Measurements from ENCODE around the gene GTF2F1. TPM values are rescaled to one million over a fixed set of nuclear protein-coding genes. Genes with fewer than 3 reads are reported as not detected.

GTF2F1 gene
- total RNA-seq, 6 experiments from 2014 or later: 70.4 to 75.1 (median 71.4) TPM

DNA sequence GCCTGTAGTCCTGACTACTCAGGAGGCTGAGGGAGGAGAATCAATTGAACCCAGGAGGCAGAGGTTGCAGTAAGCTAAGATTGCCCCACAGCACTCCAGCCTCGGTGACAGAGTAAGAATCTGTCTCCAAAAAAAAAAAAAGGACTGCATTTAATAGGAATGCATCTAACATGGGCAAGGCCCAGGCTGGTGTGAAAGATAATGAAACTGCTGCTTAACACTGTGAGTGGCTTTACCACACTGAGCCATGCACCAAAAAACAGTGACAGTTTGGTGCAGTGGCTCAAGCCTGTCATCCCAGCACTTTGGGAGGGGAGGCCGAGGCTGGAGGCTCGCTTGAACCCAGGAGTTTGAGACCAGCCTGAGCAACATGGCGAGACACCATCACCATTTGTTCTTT, 8.6 kb downstream of the GTF2F1 start:
- DNase-seq: no peak
- Mint-ChIP-seq H3K4me3 (no peak overlapping the region), H3K4me1 (ENCODE audit: low read depth) (no peaks in the 10 kb centered on the region), H3K36me3 (ENCODE audit: low read depth) (peaks cover 28% of the 10 kb centered on the region), H3K9me3 (no peaks in the 10 kb centered on the region), H3K27ac (no peak overlapping the region), H3K27me3 (ENCODE audit: insufficient read depth) (no peaks in the 10 kb centered on the region; the same call in 1 of the 2 replicates)
- TF ChIP-seq, protein P1, sequence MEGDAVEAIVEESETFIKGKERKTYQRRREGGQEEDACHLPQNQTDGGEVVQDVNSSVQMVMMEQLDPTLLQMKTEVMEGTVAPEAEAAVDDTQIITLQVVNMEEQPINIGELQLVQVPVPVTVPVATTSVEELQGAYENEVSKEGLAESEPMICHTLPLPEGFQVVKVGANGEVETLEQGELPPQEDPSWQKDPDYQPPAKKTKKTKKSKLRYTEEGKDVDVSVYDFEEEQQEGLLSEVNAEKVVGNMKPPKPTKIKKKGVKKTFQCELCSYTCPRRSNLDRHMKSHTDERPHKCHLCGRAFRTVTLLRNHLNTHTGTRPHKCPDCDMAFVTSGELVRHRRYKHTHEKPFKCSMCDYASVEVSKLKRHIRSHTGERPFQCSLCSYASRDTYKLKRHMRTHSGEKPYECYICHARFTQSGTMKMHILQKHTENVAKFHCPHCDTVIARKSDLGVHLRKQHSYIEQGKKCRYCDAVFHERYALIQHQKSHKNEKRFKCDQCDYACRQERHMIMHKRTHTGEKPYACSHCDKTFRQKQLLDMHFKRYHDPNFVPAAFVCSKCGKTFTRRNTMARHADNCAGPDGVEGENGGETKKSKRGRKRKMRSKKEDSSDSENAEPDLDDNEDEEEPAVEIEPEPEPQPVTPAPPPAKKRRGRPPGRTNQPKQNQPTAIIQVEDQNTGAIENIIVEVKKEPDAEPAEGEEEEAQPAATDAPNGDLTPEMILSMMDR (IDR thresholded peaks at IDR 0.05): no peak

GRCh38 chr19:6383188-6383587, 9.8 kb downstream of the GTF2F1 start:
- no peak for DNase-seq
- TF ChIP-seq, protein P1 (IDR thresholded peaks at IDR 0.05): no peak
- Mint-ChIP-seq H3K27ac (no peak overlapping the region), H3K4me1 (ENCODE audit: low read depth) (peaks cover 5% of the 10 kb centered on the region; the same call in 1 of the 2 replicates), H3K27me3 (ENCODE audit: insufficient read depth) (no peaks in the 10 kb centered on the region; the same call in 1 of the 2 replicates), H3K36me3 (ENCODE audit: low read depth) (peaks cover 28% of the 10 kb centered on the region), H3K4me3 (no peak overlapping the region), H3K9me3 (no peaks in the 10 kb centered on the region)

- Mint-ChIP-seq H3K4me3 (no peak overlapping the region), H3K9me3 (no peaks in the 10 kb centered on the region), H3K27ac (no peak overlapping the region), H3K36me3 (ENCODE audit: low read depth) (peaks cover 28% of the 10 kb centered on the region), H3K27me3 (ENCODE audit: insufficient read depth) (no peaks in the 10 kb centered on the region), H3K4me1 (ENCODE audit: low read depth) (peaks cover 7% of the 10 kb centered on the region; the same call in 1 of the 2 replicates)
- no peak for DNase-seq
- TF ChIP-seq, protein P1 (IDR thresholded peaks at IDR 0.05): no peak
Measured at GRCh38 chr19:6381030-6381750, 11.8 kb downstream of the GTF2F1 start.

GRCh38 chr19:6379744-6380143, 13.2 kb downstream of the GTF2F1 start:
- no peak for DNase-seq
- Mint-ChIP-seq H3K4me3 (no peak overlapping the region), H3K27me3 (ENCODE audit: insufficient read depth) (no peaks in the 10 kb centered on the region), H3K9me3 (no peaks in the 10 kb centered on the region), H3K36me3 (ENCODE audit: low read depth) (peaks cover 19% of the 10 kb centered on the region), H3K27ac (no peak overlapping the region), H3K4me1 (ENCODE audit: low read depth) (peaks cover 7% of the 10 kb centered on the region; the same call in 1 of the 2 replicates)
- TF ChIP-seq, protein P1 (IDR thresholded peaks at IDR 0.05): no peak

GRCh38 chr19:6378486-6378885, 14.5 kb downstream of the GTF2F1 start:
- no peak overlapping the region for H3K4me3 Mint-ChIP-seq
- H3K4me1 Mint-ChIP-seq (ENCODE audit: low read depth): peaks cover 12% of the 10 kb centered on the region; the same call in 1 of the 2 replicates
- H3K27me3 Mint-ChIP-seq (ENCODE audit: insufficient read depth): no peaks in the 10 kb centered on the region
- H3K27ac Mint-ChIP-seq: no peak overlapping the region
- DNase-seq: no peak
- no peaks in the 10 kb centered on the region for H3K9me3 Mint-ChIP-seq
- TF ChIP-seq, protein P1 (IDR thresholded peaks at IDR 0.05): no peak
- H3K36me3 Mint-ChIP-seq (ENCODE audit: low read depth): peaks cover 15% of the 10 kb centered on the region

All from HFFc6 (cell line).